Lower leg skin (tissue), 3 donors: ENCODE measurements around the gene ARHGAP23.
"Not testable (repeated sequence)": the region's sequence is repeated elsewhere in the genome, so short reads cannot be mapped to it uniquely, and the experiment has no call there.

ENCODE experiments used
- POLR2A ChIP-seq, 2 donors: fragments of 450-650 bp; IDR thresholded peaks; one replicate each; pipeline ENCODE4 v1.6.1; 2016 to 2017; ENCODE audit warnings: antibody characterized with exemption in 2 of 2, mild to moderate bottlenecking in 1 of 2, moderate library complexity in 1 of 2
- TF ChIP-seq, protein P1 (sequence below), 3 donors: fragments of 450-650 bp; IDR thresholded peaks; one replicate each; pipeline ENCODE4 v1.5.1; 2016; ENCODE audit warnings: antibody characterized with exemption in 3 of 3, mild to moderate bottlenecking in 3 of 3, moderate library complexity in 2 of 3

- not testable (repeated sequence) for TF ChIP-seq POLR2A (IDR thresholded peaks at IDR 0.05)
- TF ChIP-seq, protein P1, sequence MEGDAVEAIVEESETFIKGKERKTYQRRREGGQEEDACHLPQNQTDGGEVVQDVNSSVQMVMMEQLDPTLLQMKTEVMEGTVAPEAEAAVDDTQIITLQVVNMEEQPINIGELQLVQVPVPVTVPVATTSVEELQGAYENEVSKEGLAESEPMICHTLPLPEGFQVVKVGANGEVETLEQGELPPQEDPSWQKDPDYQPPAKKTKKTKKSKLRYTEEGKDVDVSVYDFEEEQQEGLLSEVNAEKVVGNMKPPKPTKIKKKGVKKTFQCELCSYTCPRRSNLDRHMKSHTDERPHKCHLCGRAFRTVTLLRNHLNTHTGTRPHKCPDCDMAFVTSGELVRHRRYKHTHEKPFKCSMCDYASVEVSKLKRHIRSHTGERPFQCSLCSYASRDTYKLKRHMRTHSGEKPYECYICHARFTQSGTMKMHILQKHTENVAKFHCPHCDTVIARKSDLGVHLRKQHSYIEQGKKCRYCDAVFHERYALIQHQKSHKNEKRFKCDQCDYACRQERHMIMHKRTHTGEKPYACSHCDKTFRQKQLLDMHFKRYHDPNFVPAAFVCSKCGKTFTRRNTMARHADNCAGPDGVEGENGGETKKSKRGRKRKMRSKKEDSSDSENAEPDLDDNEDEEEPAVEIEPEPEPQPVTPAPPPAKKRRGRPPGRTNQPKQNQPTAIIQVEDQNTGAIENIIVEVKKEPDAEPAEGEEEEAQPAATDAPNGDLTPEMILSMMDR (IDR thresholded peaks at IDR 0.05) = not testable (repeated sequence)
These were observed 49.2 kb downstream of the ARHGAP23 start for GRCh38 chr17:38477417-38477816.
